GM12878 (cell line): ENCODE results near the gene TBC1D9B. TPM values are rescaled to one million over a fixed set of nuclear protein-coding genes. Genes with fewer than 3 reads are reported as not detected.

Experiments
- ATAC-seq: fragments of 200-7000 bp; cut with Tn5 transposase; 3 replicates; pipeline ENCODE4 v1.9.1; 2020; ENCODE audit warnings: mild to moderate bottlenecking, moderate library complexity
- BruUV-seq: library from RNA; stranded (reverse); fragments of 400-500 nt; replicated peaks from 2 replicates; lab custom pipeline; 2021; lab: Mats Ljungman, UMichigan
- CTCF ChIA-PET: fragments of 300-600 bp; sonication (Branson Sonifier 250); formaldehyde crosslinking; extraction: SDS; loops from one replicate; lab custom pipeline; 2021; ENCODE audit warnings: inconsistent platforms; lab: Yijun Ruan, JAX
- POLR2A ChIA-PET: fragments of 350-600 bp; formaldehyde crosslinking; extraction: SDS; loops from one replicate; lab custom pipeline; 2021; ENCODE audit warnings: inconsistent platforms; lab: Charles Lee
- RAD21 ChIA-PET: fragments of 300-600 bp; sonication (Branson Sonifier 250); formaldehyde crosslinking; loops from one replicate; lab custom pipeline; 2023; ENCODE audit warnings: antibody characterized with exemption; ENCODE audit not compliant: unreplicated experiment; lab: Charles Lee
- SMC1A ChIA-PET: fragments of 300-600 bp; sonication (Branson Sonifier 250); formaldehyde crosslinking; loops from one replicate; lab custom pipeline; 2023; ENCODE audit not compliant: unreplicated experiment, uncharacterized antibody; lab: Charles Lee
- DNase-seq: peaks from one replicate; pipeline ENCODE4 v3.0.0-alpha.2; 2011; ENCODE audit warnings: low read depth, low spot score
- FAIRE-seq: peaks from 3 replicates; lab custom pipeline; 2011; peaks lifted over from hg19 to GRCh38; lab: Jason Lieb, UNC
- H2AFZ ChIP-seq: 2 replicates; pipeline ENCODE4 v1.6.0; 2011; ENCODE audit warnings: low read depth, low read length, control low read depth; ENCODE audit not compliant: control insufficient read depth
- H3K27ac ChIP-seq: 2 replicates; pipeline ENCODE4 v1.5.1; 2011; ENCODE audit warnings: control low read depth; ENCODE audit not compliant: control insufficient read depth, insufficient read depth
- H3K27me3 ChIP-seq, 2 experiments: replicated peaks in 1 of 2; 2 replicates each; pipeline versions ENCODE4 v1.6.0 to v1.6.1; 2011; ENCODE audit warnings: low read length in 1 of 2; ENCODE audit not compliant: control insufficient read depth in 2 of 2, insufficient read depth in 2 of 2
- H3K36me3 ChIP-seq, 2 experiments: 2 replicates each; pipeline ENCODE4 v1.5.1; 2011; ENCODE audit warnings: low read length in 1 of 2; ENCODE audit not compliant: control insufficient read depth in 2 of 2, insufficient read depth in 2 of 2
- H3K4me1 ChIP-seq: 2 replicates; pipeline ENCODE4 v1.6.1; 2011; ENCODE audit warnings: mild to moderate bottlenecking, low read length, moderate library complexity, mixed read lengths; ENCODE audit not compliant: control insufficient read depth, insufficient read depth
- H3K4me2 ChIP-seq: 2 replicates; pipeline ENCODE4 v1.6.0; 2011; ENCODE audit warnings: control low read depth; ENCODE audit not compliant: control insufficient read depth, insufficient read depth
- H3K4me3 ChIP-seq: fragments of 200-600 bp; sonication (generic); 2 replicates; pipeline ENCODE4 v1.5.1; 2016
- H3K79me2 ChIP-seq: 2 replicates; pipeline ENCODE4 v1.6.0; 2011; ENCODE audit warnings: low read length; ENCODE audit not compliant: control insufficient read depth, insufficient read depth
- H3K9ac ChIP-seq: 2 replicates; pipeline ENCODE4 v1.8.0; 2011; ENCODE audit warnings: low read length, control low read depth, mixed read lengths; ENCODE audit not compliant: control insufficient read depth, insufficient read depth
- H3K9me3 ChIP-seq: replicated peaks from 3 replicates; pipeline ENCODE4 v1.5.1; 2011; ENCODE audit warnings: mild to moderate bottlenecking, low read length; ENCODE audit not compliant: control insufficient read depth, insufficient read depth
- H4K20me1 ChIP-seq: 2 replicates; pipeline ENCODE4 v1.6.0; 2011; ENCODE audit not compliant: control insufficient read depth, insufficient read depth
- ATF2 ChIP-seq: IDR thresholded peaks from 2 replicates; pipeline ENCODE4 v1.6.1; 2012; ENCODE audit warnings: low read length, inconsistent platforms
- CBX3 ChIP-seq: fragments of 200-600 bp; sonication (generic); IDR thresholded peaks from 2 replicates; pipeline ENCODE4 v1.6.1; 2016; ENCODE audit warnings: low read depth, borderline replicate concordance
- CBX5 ChIP-seq: sonication (generic); IDR thresholded peaks from 2 replicates; pipeline ENCODE4 v1.6.1; 2016; ENCODE audit warnings: low read depth, moderate library complexity, mild to moderate bottlenecking, inconsistent platforms
- CHD4 ChIP-seq: fragments of 200-600 bp; sonication (generic); IDR thresholded peaks from 2 replicates; pipeline ENCODE4 v1.6.1; 2016; ENCODE audit warnings: mild to moderate bottlenecking
- DPF2 ChIP-seq: fragments of 450-650 bp; IDR thresholded peaks from 2 replicates; pipeline ENCODE4 v1.6.1; 2017; ENCODE audit warnings: mild to moderate bottlenecking
- E2F8 ChIP-seq: fragments of 450-650 bp; IDR thresholded peaks from 2 replicates; pipeline ENCODE4 v1.6.1; 2018; ENCODE audit warnings: mild to moderate bottlenecking, low read depth, moderate library complexity; ENCODE audit not compliant: partially characterized antibody
- LARP7 ChIP-seq: fragments of 450-650 bp; IDR thresholded peaks from 2 replicates; pipeline ENCODE4 v1.6.1; 2017; ENCODE audit warnings: mild to moderate bottlenecking
- MEF2B ChIP-seq: fragments of 450-650 bp; IDR thresholded peaks from 2 replicates; pipeline ENCODE4 v1.6.1; 2018; ENCODE audit warnings: mild to moderate bottlenecking, moderate library complexity; ENCODE audit not compliant: partially characterized antibody, poor library complexity, severe bottlenecking
- MLLT1 ChIP-seq: fragments of 450-650 bp; IDR thresholded peaks from 2 replicates; pipeline ENCODE4 v1.6.1; 2016; ENCODE audit warnings: mild to moderate bottlenecking
- MYB ChIP-seq: fragments of 150-350 bp; IDR thresholded peaks from 2 replicates; pipeline ENCODE4 v1.6.1; 2014; ENCODE audit warnings: mild to moderate bottlenecking, low read depth, low read length, borderline replicate concordance
- RELA ChIP-seq: fragments of 450-650 bp; IDR thresholded peaks from 2 replicates; pipeline ENCODE4 v1.8.0; 2014; ENCODE audit warnings: borderline replicate concordance; ENCODE audit not compliant: partially characterized antibody
- SMARCA5 ChIP-seq: fragments of 450-650 bp; IDR thresholded peaks from 2 replicates; pipeline ENCODE4 v1.6.1; 2017; ENCODE audit warnings: mild to moderate bottlenecking
- STAT1 ChIP-seq: fragments of 450-650 bp; conservative IDR thresholded peaks from 2 replicates; pipeline ENCODE4 v1.6.1; 2014; ENCODE audit warnings: antibody characterized with exemption, mild to moderate bottlenecking
- ZBTB4 ChIP-seq: fragments of 450-650 bp; formaldehyde crosslinking; IDR thresholded peaks from 2 replicates; pipeline ENCODE4 v1.4.0; 2022; ENCODE audit warnings: mild to moderate bottlenecking, moderate library complexity
- ZNF274 ChIP-seq: IDR thresholded peaks from one replicate; pipeline ENCODE4 v1.8.0; 2011; ENCODE audit not compliant: insufficient read length, insufficient read depth
- ZNF384 ChIP-seq: IDR thresholded peaks from 2 replicates; pipeline ENCODE4 v1.6.1; 2012; ENCODE audit warnings: low read depth, mild to moderate bottlenecking, low read length, improper control_type of control experiment, borderline replicate concordance
- WGBS: methylation state at CpG from one replicate; pipeline ENCODE4 v1.1.6; 2016; ENCODE audit warnings: low lambda C conversion rate; ENCODE audit not compliant: insufficient replicate concordance, insufficient coverage; ENCODE audit errors: missing lambda C conversion rate; 5-methylcytosine and 5-hydroxymethylcytosine counted together
- in situ Hi-C: fragments of 300-500 bp; cut with MboI; formaldehyde crosslinking; loops from 9 replicates; pipeline ENCODE4 v1.14.3; 2018; ENCODE audit warnings: mixed read lengths
- intact Hi-C: fragments of 100-400 bp; cut with micrococcal nuclease; formaldehyde crosslinking; loops from one replicate; pipeline ENCODE4 v1.14.2; 2022; ENCODE audit not compliant: unreplicated experiment
- polyA plus RNA-seq, 11 experiments: library from polyadenylated mRNA; depleted of rRNA in 4 of 11; unstranded in 6 of 11; stranded (reverse) in 5 of 11; fragments of >200 nt; fragmentation: Nextera tagmentation in 4 of 11; fragmentation: Illumina TruSeq in 1 of 11; extraction: Ambion mirVana in 4 of 11; extraction: Trizol in 1 of 11; gene quantifications; 1 replicate in 1 of 11; 2 replicates in 10 of 11; pipeline versions ENCODE4 v1.2.1 to v1.2.3, GENCODE V29; 2011 to 2016; ENCODE audit warnings: inconsistent platforms in 2 of 11, missing spikeins in 2 of 11, low read depth in 1 of 11
- total RNA-seq, 4 experiments: library from RNA; depleted of rRNA in 3 of 4; stranded (reverse); fragments of >200 nt in 3 of 4; fragmentation: Illumina TruSeq in 1 of 4; extraction: Trizol in 1 of 4; gene quantifications; 2 replicates each; pipeline versions ENCODE4 v1.2.1 to v1.2.3, GENCODE V29; 2013 to 2021

The TBC1D9B gene
- total and polyA plus RNA-seq, 10 of the 15 experiments (the other 5 are each of a cell fraction or from before 2014, with no cell fraction given) = 4.0 to 74.2 (median 34.6) TPM

- Histone ChIP-seq H3K4me1 (no peaks in the 10 kb centered on the region), H2AFZ (no peak overlapping the region), H3K79me2 (no peaks in the 10 kb centered on the region), H3K9me3 (peaks cover 16% of the 10 kb centered on the region), H3K27ac (no peak overlapping the region), H3K4me2 (no peak overlapping the region), H3K4me3 (no peak overlapping the region), H3K27me3 (no peaks in the 10 kb centered on the region), H3K36me3 (peaks cover 20 to 21% of the 10 kb centered on the region in 2 experiments), H4K20me1 (no peaks in the 10 kb centered on the region), H3K9ac (no peak overlapping the region)
- ChIA-PET RAD21 (no interaction called here), CTCF (interaction anchor here (1.5 kb wide), 1 partner anchor 84 kb away, joined by 4 read pairs; no protein-coding TSS in a partner anchor), SMC1A (no interaction called here), POLR2A (no interaction called here)
- 93% methylated on average over 14 of the region's 14 CpGs for WGBS
- no peak for ATAC-seq
- BruUV-seq = no TSS peak
- in situ Hi-C loops = no loop called here
- intact Hi-C loops = no loop called here
- no peak for FAIRE-seq
- DNase-seq = no peak
- no peak for TF ChIP-seq RELA
- no peak for TF ChIP-seq STAT1
- TF ChIP-seq MLLT1 = no peak
- no peak for TF ChIP-seq SMARCA5
- TF ChIP-seq CBX3 = no peak
- TF ChIP-seq ZNF274 = no peak
- no peak for TF ChIP-seq ATF2
- no peak for TF ChIP-seq LARP7
- TF ChIP-seq ZNF384 = no peak
- TF ChIP-seq ZBTB4 (CRISPR knock-in tag) = no peak
- no peak for TF ChIP-seq MEF2B
- TF ChIP-seq CHD4 = no peak
- TF ChIP-seq E2F8 = no peak
- TF ChIP-seq MYB = no peak
- no peak for TF ChIP-seq CBX5
- no peak for TF ChIP-seq DPF2
Observed at GRCh38 chr5:179886190-179886911, 21.3 kb downstream of the TBC1D9B start.
